Stimulated activated CD4-positive, alpha-beta T cell treated with anti-CD3 and anti-CD28 coated beads, TNF-alpha, amount 100 ng/mL, for 1 hour (primary cell): Measurements from ENCODE around the gene LRRC10.

Experiments
- DNase-seq, 3 donors: peaks; one replicate each; pipeline ENCODE4 v3.0.0-alpha.2; 2020; ENCODE audit warnings: low read depth in 3 of 3, low spot score in 1 of 3

Gene LRRC10, protein sequence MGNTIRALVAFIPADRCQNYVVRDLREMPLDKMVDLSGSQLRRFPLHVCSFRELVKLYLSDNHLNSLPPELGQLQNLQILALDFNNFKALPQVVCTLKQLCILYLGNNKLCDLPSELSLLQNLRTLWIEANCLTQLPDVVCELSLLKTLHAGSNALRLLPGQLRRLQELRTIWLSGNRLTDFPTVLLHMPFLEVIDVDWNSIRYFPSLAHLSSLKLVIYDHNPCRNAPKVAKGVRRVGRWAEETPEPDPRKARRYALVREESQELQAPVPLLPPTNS

DNA sequence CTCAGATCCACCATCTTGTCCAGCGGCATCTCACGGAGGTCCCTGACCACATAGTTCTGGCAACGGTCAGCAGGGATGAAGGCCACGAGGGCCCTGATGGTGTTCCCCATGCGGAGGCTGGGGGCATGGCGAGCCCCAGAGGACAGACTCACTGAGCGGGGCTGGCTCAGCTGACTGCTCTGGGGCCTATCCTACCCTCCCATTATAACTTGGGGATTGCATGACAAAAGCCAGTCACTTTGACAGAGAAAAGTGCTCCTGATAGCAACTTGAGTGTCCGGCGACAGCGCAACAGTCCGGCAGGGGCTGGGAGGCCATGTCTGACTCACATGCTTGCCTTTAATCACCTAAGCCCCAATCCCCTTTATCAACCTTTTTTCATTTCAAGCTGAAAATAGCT is at the start of gene LRRC10:
LRRC10 (minus strand) TSS at position 179 of the 400 bp plus-strand sequence; CDS start at position 110, 69 bp downstream.
- DNase-seq, result no peak

DNA sequence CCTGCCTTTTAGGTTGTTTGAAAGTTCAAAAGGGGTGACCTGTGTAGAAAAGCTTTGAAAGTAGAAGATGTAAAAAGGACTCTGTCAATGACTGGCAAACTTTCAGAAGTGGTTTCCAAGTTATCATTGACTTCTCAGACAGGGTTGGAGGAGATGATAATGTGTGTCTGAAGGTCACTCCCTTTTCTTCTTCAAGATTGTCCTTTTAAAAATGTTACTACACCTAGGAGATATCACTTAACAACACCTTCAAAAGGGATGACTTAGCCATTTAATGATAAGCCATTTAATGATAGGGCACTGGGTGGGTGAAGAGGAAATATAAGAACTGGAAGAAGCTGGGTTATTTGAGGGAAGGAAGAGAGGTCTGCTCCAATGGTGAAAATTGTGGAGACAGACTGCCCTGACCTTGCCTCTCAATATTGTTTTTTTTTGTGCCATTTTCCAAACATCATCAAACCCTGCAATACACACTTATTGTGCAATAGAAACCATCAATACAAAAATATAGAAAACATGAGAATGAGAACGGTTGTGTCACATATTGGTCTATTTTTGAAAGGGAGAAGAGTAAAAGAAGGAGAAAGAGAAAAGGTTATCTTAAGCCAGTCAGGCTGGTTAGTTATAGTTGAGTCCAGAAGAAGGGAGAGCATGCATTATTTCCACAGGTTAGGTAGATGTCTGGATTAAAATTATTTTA is 49.6 kb upstream of the LRRC10 start:
- DNase-seq, result no peak

DNA sequence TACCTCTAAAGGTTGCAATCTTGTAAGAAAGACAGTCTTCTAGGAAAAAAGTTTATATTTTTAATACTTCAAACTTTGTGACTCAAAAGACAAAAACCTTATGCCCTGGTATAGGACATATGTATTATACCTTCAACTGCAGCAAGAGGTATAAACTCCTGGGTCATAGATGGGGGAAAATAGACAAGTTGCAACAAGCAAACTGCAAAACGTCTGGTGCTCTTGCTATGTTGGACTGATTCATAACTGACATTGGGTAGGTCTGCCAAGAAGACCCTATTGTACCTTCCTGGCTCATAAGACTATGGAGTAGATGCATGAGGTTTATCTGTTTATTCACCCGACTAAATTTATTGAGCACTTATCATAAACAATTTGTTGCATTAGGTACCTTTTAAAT is 47.5 kb upstream of the LRRC10 start:
- DNase-seq, result no peak

GRCh38 chr12:69657376-69658137 is 46.9 kb upstream of the LRRC10 start:
- no peak for DNase-seq

DNA sequence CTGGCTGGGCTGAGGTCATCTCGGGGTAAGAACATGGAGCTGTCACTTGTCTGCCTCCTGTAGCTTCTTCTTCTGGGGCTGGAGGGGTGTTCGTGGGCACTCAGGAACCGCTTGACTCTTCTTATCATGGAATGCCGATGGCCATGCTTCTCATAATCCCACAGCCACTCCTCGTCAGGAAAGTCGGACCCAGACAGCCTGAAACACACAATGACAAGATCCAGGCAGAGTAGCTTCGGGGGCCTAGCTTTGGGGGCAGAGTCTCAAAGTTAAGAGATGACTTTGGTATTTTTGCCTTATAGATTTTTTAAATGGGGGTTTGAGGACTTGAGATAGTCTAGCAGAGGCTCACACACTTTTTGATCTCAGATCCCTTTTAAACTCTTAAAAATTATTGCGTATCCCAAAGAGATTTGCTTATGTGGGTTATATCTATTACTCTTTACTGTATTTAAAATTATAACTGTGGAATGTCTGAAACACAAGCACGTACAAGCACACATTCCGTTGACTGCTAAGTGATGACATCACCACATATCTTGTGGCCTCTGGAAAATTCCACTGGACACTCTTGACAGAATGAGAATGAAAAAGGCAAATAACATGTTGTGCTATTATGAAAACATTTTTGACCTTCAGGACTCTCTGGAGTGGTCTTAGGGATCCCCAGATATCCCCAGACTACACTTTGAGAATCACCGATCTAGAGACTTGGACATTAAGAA is 45.1 kb upstream of the LRRC10 start:
- no peak for DNase-seq

- DNase-seq, result no peak
Observed at GRCh38 chr12:69653703-69654102, 43.0 kb upstream of the LRRC10 start.

DNA sequence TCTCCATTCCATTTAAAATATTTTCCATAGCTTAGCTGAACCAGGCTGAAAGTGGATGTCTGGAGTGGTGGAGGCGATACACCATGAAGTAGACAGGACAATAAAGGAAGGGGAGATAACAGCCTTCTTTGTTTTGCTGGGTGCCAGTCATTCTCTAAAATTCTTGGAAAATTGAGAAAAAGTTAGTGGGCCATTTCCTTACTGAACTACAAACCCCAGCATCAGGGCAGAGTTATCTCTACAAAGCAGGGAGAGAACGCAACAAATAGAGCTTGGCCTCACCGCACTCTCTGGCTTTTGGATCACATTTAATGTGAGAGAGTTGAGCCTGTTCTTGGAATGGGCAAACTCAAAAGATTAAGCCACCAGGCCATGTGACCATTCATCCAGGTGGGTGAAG is 41.2 kb upstream of the LRRC10 start:
- no peak for DNase-seq

- no peak for DNase-seq
Observed at GRCh38 chr12:69649529-69649928, 38.8 kb upstream of the LRRC10 start.

DNA sequence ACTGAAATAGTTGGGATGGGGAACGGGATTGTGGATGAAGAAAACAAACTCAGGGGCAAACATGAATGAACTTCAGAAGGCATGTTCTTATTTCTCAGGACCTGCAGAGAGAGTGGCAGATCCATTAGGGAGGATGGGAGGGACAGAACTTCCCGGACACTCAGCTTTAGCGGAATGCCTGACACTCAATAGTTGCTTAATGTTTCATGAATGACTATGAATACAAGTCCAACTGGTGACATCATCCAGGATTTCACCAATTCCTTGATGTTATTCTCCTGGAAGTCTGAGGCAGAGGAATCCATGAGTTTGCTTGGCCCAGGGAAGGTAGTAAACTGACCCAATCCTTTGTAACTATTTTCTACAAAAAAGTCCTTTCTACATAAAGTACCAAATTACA is 37.8 kb upstream of the LRRC10 start:
- no peak for DNase-seq

GRCh38 chr12:69647178-69647577 is 36.5 kb upstream of the LRRC10 start:
- no peak for DNase-seq

DNA sequence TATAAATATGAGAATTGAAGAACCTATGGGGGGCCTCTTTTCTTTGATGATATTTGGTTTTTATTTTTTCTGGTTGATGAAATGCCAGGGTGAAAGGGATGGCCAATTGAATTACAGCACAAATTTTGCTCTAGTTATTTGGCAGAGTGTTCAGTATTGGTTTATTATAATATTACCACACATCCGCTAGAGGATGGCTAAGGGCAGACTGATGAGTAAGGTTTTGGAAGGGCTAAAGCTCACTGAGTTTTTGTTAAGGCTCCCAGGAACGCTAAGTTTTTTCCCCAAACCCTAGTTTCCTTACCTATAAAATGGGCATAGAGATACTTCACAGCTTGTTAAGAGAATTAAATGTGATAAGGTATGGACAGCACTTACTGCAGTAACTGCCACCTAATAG is 34.3 kb upstream of the LRRC10 start:
- DNase-seq, result no peak

DNA sequence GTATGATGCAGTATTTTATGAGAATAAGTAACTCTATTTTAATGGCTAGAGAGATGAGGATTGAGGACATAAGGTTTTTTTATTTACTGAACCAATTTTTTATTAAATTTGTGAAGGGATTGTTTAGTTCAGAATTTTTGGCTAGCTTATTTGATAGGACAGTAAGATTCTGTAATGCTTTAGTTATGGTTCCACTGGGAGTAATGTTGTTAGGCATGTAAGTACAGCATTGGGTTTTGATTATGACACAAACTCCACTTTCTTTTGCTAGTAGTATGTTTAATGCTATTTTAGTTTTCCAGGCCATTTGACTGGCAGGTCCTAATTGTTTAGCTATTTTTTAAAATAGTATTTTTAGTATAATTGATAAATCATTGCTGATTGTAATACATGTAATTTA is 33.8 kb upstream of the LRRC10 start:
- DNase-seq, result no peak

DNA sequence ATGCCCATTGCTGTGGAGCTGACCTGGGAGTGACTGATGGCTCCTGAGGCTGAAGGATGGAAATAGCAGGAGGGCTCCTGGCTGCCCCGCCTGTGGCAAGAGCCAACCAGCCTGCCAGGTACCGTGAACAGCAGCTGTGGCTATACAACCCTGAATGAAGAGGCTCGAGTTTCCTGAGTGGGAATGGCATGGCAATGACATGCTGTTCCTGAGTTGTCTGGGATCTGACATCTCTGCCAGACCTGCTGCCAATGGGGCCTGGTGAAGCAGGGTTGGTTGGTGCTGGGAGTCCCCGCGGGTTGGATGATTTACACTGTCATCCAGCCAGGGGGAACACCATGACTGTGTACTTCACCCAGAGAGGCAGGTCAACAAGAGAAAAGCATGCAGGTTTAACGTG is 31.8 kb upstream of the LRRC10 start:
- no peak for DNase-seq

- DNase-seq, result no peak
Observed at GRCh38 chr12:69641546-69641945, 30.8 kb upstream of the LRRC10 start.

- peak in 2 of 3 donors; percentile 18 to 39 for DNase-seq
Observed at GRCh38 chr12:69639400-69640016, 28.8 kb upstream of the LRRC10 start.

DNA sequence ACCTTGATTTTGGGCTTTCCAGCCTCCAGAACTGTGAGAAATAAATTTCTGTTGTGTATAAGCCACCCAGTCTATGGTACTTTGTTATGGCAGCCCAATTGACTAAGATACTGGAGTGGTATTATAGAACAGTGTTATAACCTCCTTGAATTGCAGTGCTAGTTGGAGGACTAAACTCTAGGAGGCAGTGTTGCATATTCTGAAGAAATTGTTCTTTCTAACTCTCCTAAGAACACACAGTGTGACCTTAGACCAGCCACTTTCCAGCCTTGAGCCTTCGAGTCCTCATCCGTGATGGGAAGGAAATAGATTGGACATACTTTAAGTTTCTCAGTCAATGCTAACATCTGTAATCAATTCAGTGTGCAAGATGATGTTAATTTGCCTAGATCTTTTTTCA is 22.4 kb upstream of the LRRC10 start:
- DNase-seq, result no peak

DNA sequence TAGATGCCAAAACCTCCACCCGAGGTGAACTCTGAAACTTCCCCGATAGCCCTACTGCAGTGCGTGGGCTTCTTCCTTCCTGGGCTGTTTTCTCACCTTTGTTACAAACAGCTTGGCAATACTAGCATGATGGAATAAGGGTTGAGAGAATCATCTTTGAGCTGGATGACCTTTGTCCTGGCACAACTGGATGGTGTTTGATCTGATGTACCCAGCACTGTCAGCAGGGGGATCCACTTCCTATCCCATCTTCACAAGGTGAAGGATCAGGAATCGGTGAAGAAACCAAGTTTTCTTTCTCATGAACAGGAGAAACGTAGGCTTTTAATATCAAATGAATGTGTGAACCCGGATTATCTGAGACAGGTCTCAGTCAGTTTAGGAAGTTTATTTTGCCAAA is 19.5 kb upstream of the LRRC10 start:
- no peak for DNase-seq

DNA sequence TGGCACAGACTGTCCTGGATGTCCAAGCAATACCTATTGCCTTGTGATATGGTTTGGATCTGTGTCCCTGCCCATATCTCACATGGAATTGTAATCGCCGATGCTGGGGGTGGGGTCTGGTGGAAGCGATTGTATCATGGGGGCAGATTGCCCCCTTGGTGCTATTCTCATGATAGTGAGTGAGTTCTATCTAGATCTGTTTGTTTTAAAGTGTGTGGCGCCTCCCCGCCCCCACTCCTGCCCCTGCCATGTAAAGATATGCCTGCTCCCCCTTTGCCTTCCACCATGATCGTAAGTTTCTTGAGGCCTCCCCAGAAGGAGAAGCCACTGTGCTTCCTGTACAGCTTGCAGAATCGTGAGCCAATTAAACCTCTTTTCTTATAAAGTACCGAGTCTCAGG is 16.8 kb upstream of the LRRC10 start:
- DNase-seq, result no peak

DNA sequence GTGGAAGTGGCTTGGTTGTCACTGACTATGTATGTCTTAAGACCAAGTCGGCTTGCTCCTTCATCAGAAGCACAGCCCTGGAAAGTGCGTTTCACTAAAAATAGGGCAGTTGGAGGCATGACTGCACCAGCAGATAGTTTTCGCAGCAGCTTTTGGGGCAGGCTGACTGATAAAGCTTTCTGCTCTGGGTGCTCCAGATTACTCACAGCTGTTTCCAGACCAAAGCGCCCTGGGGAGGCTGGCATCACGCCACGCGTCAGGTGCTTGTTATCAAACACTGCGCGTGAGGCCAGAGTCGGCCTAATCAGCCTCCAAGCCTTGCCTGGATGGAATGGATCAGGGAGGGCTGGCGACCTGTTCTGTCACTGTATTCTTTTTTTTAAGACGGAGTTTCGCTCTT is 13.3 kb upstream of the LRRC10 start:
- DNase-seq, result no peak

GRCh38 chr12:69621551-69621950 is 10.8 kb upstream of the LRRC10 start:
- DNase-seq, result no peak

GRCh38 chr12:69620921-69621320 is 10.2 kb upstream of the LRRC10 start:
- no peak for DNase-seq
